NCI-H524 (cell line): Measurements from ENCODE around the gene PPM1H.
"Not testable (repeated sequence)": the region's sequence is repeated elsewhere in the genome, so short reads cannot be mapped to it uniquely, and the experiment has no call there.

Experiments used
- DNase-seq, 2 experiments: peaks; one replicate each; lab custom pipeline; 2025; lab: John Stamatoyannopoulos, UW

Gene PPM1H, protein sequence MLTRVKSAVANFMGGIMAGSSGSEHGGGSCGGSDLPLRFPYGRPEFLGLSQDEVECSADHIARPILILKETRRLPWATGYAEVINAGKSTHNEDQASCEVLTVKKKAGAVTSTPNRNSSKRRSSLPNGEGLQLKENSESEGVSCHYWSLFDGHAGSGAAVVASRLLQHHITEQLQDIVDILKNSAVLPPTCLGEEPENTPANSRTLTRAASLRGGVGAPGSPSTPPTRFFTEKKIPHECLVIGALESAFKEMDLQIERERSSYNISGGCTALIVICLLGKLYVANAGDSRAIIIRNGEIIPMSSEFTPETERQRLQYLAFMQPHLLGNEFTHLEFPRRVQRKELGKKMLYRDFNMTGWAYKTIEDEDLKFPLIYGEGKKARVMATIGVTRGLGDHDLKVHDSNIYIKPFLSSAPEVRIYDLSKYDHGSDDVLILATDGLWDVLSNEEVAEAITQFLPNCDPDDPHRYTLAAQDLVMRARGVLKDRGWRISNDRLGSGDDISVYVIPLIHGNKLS

DNA sequence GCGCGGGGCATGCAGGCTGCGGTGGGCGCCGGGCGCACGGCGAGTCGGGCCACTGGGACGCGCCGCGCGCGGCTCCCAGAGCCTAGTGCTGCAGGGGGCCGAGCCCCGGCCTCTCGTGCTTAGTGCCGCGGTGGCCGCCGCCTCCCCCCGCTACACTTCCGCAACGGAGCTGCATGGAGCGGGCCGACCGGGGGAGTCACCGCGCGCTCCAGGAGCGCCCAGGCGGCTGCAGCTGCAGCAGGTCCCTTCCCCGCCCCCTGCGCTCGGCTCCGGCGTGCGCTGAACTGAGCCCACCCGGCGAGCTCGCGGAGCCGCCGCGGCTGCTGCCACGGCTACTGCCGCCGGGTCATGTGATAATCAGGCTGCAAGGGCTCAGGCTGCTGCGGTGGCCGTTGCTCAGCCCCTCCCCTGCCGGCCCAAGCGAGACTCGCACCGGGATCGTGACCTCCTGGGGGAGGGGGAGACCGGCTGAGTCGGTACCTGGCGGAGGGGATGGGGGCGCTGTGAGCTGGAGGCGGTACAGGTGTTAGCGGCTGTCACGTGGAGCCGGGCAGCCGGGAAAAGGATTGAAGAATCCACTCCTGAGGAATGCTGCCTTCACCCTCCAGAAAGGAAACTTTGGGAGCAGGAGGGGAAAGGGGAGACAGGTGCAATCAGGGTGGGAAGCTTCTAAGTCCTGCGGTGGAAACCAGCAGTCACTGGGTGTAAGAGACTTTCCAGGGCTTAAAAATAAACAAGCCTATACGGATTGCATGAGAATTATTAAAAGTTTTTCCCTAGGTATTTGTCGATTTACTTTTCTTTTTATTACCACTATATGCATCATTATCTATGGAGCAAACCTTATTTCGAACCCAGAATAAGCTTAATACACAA is at the start of gene PPM1H:
Gene PPM1H (minus strand): TSS at position 352 of the 876 bp plus-strand sequence. CDS start 414 bp downstream, outside the sequence.
- peak; percentile 49 to 75 for DNase-seq

DNA sequence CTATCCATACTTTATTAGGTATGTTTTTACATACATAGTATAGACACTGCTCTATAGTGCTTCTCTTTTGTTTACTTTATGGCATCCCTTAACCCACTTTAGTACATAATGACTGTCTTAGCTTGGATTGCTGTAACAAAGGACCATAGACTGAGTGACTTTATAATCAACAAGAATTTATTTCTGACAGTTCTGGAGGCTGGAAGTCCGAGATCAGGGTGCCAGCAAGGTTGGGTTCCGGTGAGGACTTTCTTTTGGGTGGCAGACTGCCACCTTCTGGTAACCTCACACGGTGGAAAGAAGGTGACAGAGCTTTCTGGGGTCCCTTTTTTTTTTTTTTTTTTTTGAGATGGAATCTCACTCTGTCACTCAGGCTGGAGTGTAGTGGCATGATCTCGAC is 48.6 kb upstream of the PPM1H start:
- DNase-seq: no peak

DNA sequence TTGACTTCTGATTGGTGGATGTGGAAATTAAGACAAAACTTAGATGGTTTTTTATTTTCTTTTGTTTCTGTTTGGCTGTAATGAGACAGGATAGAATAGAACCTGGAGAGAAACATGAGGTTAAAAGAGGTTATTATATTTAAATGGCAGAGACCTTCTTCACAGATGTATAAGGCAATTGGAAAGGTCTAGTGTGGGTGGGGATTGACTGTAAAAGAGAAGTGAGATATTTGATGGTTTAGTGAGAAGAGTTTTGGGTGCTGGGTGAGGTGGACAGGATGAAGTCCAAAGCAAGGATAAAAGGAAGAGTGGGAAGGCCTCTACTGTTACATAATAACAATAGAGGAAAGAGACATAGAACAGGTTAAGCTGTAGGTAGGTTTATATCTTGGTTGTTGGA is 43.8 kb upstream of the PPM1H start:
- DNase-seq: no peak

DNA sequence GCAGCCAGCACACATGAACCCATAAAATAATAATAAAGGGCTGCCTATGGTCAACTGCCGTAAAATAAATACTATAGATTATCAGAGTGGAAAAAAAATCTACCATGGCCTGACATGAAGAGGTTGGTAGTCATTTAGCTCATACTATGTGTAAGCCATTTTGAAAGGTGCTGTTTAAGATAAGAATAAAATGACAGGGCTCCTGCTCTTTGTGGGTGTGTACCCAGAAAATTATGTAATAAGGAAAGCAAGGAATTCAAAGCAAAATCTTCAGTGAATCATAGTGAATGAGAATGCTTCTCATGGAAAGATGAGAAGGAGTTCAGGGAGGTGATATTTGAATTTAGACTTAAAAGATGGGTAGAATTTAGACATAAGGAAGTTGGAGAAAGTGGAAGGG is 42.9 kb upstream of the PPM1H start:
- no peak for DNase-seq

DNA sequence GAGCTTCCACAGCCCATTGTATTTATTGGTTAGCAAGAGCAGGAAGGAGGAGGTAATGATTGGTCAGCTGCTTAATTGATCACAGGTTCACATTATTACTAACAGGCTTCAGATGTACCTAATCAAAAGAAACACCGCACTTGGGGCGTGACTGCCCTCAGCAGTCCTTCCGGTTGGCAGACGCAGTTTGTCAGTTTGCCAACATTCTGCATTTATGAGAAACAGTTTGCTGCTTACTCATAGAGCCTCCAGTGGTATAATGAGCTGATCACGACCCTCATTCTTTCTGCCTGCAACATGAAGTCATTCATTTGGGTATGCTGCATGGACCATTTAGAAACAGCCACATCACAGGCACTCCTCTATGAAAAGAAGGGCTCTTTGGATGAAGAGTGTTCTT is 42.5 kb upstream of the PPM1H start:
- no peak for DNase-seq

DNA sequence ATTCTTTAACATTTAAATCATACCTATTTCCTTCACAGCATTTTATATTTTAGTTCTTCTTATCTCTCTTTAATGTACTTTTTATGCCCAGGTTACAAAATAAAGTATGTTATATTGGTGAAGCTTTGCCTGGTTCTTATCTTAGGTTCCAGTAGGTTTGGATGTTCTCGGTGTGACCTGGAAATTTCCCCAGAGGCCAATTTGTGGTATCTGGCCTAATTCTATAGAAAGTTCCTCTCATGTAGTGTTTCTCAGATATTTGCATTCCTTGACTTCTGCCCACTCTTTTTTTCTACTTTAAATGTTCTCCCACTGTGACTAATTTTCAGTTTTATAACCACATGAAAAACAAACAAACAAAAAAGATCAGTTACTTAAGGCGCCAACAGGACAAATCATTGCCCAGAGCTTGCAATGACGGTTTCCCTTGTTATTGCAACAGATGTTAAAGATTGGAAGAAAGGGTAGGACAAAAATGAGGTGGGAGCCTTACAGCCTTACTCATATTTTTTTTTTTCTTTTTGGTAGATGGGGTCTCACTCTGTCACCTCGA is 41.2 kb upstream of the PPM1H start:
- DNase-seq: no peak

DNA sequence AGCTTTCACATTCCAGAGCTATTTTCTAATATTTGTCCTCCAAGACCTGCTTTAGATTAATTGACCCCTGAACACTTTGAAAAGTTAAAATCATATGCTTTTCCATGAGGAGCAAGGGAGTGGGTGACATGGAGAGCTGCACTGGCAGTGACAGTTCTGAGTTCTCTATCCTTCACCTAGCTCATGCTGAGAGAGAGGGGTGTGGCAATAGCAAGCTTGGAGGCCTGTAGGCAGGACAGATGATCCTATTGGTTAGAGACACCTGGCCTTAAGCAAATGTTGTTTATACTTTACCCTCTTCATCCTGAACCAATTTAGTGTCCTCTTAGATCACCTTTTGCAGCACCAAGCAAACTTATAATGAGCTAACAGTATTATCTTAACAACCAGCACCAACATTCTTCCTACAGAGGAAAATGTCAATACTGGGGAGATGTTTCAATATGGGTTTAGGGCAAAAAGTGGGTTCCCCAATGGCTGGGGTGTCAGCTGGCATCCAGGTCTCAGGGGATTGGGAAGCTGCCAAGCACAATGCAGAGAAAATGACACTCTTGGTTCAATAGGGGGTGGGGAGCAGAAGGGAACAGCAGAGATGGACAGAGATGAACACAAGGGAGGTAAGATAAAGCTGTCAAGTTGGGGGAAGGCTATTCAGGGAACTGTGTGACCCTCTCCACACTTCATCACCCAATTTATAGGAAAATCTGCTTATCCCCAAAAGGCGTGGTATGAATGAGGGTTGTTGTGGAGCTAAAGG is 37.0 kb upstream of the PPM1H start:
- DNase-seq: no peak

DNA sequence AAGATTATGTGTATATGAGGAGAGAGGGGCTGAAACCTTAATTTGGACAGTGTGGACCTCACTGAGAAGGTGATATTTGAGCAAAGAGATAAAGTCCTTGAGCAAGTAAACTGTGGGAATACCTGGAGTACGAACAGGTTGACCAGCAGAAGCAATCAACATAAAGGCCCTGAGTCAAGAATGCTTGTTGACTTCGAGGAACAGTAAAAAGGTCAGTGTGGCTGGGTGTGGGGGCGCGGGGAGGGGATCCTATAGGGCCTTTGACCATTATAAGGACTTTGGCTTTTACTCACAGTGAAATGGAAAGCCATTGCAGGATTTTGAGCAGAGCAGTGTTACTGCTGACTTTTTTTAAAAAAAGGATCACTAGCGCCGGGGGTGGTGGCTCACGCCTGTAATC is 34.7 kb upstream of the PPM1H start:
- no peak for DNase-seq

DNA sequence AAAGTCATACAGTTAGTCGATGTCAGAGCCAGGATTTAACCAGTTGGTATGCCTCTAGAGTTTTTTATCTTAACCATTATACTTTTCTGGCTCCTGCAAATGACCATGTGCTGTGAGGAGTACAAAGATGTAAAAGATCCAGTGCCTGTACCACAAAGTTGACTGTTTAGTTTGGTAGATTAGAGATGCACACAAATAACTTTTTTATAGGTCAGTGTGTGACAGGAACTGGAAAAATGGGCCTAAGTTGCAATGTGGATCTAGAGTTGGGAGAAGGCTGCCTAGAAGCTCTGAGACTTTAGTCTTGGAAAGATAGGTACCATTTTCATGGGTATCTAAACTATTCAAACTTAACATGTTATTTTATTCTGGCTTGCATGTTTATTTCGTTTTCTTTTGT is 32.8 kb upstream of the PPM1H start:
- no peak for DNase-seq

DNA sequence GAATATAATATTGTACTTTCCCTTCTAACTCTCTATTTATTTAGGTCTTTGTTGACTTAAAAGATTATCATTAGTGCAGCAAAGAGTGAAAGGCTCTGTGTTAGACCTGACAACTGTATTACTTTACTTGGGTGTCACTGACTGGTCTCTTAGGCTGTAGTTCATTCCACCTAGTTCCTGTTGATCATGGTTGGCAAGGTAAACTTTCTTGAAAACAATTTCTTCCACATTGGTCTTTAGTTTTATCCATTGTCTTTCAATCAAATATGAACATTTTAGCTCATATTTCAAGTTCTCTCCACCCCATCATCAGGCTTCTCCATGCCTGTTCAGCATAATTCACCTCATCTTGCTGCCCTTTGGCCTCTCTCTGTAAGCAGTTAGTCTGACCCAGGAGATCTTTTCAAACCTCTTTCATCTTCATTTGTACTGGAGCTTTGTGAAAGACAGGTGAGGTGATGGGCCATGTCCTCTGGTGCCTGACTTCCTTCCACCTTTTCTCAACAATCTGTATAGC is 32.1 kb upstream of the PPM1H start:
- no peak for DNase-seq

DNA sequence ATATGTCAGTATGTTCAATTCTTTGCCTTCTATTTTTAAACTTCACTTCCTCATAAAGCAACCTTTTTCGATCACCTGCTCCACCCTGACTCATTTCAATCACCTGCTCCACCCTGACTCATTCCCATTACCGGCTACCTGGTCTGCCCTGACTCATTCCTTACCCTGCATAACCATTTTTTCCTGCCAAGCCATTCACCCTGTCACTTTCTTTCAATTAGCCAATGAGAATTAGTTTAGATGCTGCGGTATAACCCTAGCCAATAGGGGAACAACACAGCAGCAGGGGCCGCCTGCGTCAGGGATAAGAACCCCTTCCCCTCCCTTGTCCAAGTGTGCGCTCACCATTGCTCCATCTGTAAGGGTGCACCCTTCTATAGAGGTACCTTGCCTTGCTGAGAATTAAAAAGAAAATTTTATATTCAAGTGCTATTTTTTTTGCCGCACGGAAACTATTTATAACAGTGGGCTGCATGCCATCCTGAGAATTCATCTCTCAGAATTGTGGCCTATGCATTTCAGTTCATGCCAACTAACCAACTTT is 31.6 kb upstream of the PPM1H start:
- DNase-seq: not testable (repeated sequence)

DNA sequence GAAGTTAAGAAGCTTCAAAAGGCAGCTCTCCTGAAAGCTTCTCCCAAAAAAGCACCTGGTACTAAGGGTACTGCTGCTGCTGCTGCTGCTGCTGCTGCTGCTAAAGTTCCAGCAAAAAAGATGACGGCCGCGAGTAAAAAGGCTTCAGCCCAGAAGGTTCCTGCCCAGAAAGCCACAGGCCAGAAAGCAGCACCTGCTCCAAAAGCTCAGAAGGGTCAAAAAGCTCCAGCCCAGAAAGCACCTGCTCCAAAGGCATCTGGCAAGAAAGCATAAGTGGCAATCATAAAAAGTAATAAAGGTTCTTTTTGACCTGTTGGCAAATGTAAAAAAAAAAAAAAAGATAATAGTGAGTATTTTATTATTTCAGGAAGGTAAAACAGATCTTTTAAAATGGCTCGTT is 30.8 kb upstream of the PPM1H start:
- not testable (repeated sequence) for DNase-seq

DNA sequence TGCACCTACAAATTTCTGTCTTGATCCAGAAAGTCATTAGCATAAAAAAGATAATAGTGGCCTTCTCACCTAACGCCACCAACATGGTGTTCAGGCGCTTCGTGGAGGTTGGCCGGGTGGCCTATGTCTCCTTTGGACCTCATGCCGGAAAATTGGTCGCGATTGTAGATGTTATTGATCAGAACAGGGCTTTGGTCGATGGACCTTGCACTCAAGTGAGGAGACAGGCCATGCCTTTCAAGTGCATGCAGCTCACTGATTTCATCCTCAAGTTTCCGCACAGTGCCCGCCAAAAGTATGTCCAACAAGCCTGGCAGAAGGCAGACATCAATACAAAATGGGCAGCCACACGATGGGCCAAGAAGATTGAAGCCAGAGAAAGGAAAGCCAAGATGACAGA is 30.3 kb upstream of the PPM1H start:
- DNase-seq: not testable (repeated sequence)

DNA sequence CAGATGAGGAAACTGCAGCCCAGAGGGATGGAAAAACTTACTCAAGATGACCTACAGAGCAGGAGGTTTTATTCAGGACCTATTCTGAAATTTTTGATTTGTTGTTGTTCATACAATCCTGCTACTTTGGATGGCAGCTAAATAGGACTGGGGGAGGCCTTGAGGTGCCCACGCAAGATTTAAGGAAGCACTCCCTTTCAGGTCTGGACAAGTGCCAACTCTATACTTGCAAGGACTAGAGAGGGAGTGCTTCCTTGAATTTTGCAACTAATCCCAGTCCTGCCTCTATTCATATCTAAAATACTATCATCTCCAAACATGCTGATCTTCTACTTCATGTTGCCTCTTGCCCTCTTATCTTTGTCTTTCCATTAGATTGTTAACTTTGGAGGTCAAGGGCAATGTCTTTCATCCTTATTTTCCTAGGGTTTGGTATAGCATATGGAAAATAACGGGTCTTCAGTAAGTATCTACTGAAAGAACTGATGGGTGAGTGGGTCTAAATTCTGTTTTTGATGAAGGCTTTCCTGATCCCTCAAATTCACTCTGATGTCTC is 28.6 kb upstream of the PPM1H start:
- no peak for DNase-seq

DNA sequence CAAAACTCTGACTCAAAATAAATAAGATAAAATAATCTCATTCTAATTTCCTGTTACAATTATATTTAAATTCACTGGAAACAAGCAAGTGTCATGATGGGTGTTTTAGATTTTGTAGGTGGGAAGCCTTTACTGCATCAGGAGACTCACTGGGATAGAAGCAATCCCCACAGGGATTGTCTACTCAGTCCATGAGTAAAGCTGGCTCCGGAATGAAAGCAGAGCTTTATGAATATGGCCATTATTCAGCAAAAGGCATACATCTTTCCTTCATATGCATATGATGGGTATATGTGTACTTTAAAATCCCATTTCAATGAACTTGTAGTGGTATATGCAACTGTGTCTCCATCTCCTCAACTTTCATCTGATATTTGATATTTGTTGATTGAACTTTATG is 25.4 kb upstream of the PPM1H start:
- DNase-seq: no peak

DNA sequence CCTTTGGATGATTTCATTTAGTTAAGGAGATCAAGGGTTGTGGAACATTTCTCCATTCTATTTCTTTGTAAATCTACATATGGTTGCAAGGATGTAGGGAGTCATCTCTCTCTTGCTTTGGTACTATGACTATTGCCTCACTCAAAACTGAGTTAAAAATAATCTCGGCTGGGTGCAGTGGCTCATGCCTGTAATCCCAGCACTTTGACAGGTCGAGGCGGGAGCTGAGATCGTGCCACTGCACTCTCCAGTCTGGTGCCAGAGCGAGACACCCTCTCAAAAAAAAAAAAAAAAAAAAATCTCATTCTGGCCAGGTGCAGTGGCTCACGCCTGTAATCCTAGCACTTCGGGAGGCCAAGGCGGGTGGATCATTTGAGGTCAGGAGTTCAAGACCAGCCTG is 24.8 kb upstream of the PPM1H start:
- DNase-seq: no peak

DNA sequence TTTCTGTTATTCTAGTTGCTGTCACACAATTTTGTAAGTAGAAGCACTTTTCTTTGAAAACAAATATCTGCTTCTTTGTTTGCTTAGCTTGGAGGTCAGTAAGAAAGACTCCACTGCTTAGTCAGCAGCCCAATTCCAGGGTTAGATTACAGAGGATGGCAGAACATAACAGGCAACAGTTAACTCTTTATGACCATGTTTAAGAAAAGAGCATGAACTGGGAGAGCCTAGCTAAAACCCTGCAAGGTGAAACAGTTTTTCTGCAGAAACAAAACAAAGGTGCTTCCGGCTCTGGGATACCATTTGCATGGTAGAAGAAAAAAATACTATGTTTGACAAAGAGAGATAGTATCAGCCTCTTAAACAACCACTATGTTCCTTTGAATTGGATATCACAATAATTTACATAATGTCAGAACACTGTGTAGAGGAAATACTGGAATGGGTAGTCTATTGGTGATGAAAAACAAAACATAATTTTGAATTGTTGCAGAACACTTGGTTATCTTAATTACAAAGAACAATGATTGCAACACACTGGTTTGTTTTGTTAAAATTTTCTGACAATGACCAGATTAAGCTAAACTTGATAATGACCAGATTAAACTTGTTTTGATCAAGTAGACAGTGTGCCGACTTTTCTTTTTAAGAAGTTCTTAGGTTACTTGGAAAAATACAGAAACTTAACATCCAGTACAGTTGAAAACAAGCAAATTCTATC is 22.4 kb upstream of the PPM1H start:
- DNase-seq: no peak

DNA sequence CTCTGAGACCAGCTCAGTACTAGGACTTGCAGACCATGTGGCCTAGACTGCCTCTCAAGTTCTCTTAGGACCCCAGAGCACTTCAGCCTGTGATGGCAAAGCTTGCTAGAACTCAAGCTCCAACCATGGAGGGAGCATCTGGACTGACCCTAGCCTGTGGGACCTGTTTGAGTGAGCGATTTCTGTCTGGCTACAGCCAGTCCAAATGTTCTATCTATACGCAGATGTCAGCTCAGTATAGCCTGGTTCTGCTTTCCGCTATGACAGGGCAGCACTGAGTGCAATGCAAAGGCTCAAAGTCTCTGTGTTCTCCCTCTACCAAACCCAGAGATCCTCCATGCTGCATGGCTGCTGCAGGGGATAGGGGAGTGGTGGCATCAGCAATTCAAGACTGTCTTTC is 20.7 kb upstream of the PPM1H start:
- DNase-seq: no peak

DNA sequence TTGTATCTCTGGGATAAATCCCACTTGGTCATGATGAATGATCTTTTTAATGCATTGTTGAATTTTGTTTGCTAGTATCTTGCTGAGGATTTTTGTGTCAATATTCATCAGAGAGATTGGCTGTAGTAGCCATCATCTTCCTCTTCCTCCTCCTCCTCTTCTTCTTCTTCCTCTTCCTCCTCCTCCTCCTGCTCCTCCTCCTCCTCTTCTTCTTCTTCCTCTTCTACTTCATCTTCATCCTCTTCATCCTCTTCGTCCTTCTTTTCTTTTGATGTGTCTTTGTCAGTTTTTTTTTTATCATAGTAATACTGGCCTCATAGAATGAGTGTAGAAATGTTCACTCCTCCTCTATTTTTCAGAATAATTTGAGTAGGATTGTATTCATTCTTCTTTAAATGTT is 15.4 kb upstream of the PPM1H start:
- DNase-seq: no peak

DNA sequence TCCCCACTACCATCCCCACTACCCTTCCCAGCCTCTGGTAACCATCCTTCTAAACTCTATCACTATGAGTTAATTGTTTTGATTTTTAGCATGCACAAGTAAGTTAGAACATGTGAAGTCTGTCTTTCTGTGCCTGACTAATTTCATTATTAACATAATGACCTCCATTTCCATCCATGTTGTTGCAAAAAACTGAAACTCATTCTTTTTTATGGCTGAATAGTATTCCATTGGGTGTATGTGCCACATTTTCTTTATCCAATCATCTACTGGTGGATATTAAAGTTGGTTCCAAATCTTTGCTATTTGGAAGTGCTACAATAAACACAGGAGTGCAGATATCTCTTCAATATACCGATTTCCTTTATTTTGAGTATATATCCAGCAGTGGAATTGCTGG is 13.2 kb upstream of the PPM1H start:
- DNase-seq: no peak
